Neural cell (in vitro differentiated cells): Measurements from ENCODE around the gene WIPI1. TPM values are rescaled to one million over a fixed set of nuclear protein-coding genes. Genes with fewer than 3 reads are reported as not detected.

Experiments
- H2AFZ ChIP-seq: fragments of 200-600, 300-800 bp; sonication (generic), shearing (Covaris generic); 2 replicates; pipeline ENCODE4 v1.6.0; 2014; ENCODE audit warnings: low read depth, mild to moderate bottlenecking, antibody characterized with exemption, low read length, moderate library complexity
- H3F3A ChIP-seq: fragments of 200-600 bp; shearing (Covaris generic); 2 replicates; pipeline ENCODE4 v1.6.1; 2016; ENCODE audit warnings: mild to moderate bottlenecking, moderate library complexity, mixed read lengths, antibody characterized with exemption, low read length; ENCODE audit not compliant: insufficient read depth, poor library complexity, severe bottlenecking
- H3K27ac ChIP-seq: fragments of 200-600, 300-800 bp; sonication (generic), shearing (Covaris generic); 2 replicates; pipeline ENCODE4 v1.5.1; 2014; ENCODE audit warnings: mild to moderate bottlenecking, low read length, moderate library complexity
- H3K27me3 ChIP-seq: fragments of 300-800, 200-600 bp; sonication (generic), shearing (Covaris generic); 2 replicates; pipeline ENCODE4 v1.6.0; 2014; ENCODE audit warnings: mild to moderate bottlenecking, low read depth, low read length, moderate library complexity; ENCODE audit not compliant: insufficient read depth
- H3K36me3 ChIP-seq: fragments of 300-800, 200-600 bp; sonication (generic), shearing (Covaris generic); 2 replicates; pipeline ENCODE4 v1.5.1; 2014; ENCODE audit warnings: mild to moderate bottlenecking, antibody characterized with exemption, low read length, moderate library complexity; ENCODE audit not compliant: insufficient read depth
- H3K4me2 ChIP-seq: fragments of 300-800, 200-600 bp; sonication (generic), shearing (Covaris generic); 2 replicates; pipeline ENCODE4 v1.6.0; 2014; ENCODE audit warnings: mild to moderate bottlenecking, low read length
- H3K4me3 ChIP-seq: fragments of 300-800, 200-600 bp; sonication (generic), shearing (Covaris generic); 2 replicates; pipeline ENCODE4 v1.5.1; 2014; ENCODE audit warnings: mild to moderate bottlenecking, low read length, moderate library complexity
- H3K79me2 ChIP-seq: fragments of 200-600 bp; shearing (Covaris generic); replicated peaks from 2 replicates; pipeline ENCODE4 v1.6.0; 2014; ENCODE audit warnings: mild to moderate bottlenecking, low read length, moderate library complexity; ENCODE audit not compliant: insufficient read depth
- H3K9ac ChIP-seq: fragments of 300-800, 200-600 bp; sonication (generic), shearing (Covaris generic); 2 replicates; pipeline ENCODE4 v1.6.1; 2016; ENCODE audit warnings: mild to moderate bottlenecking, low read length, mixed read lengths
- H3K9me2 ChIP-seq: fragments of 200-600 bp; shearing (Covaris generic); 2 replicates; pipeline ENCODE4 v1.6.1; 2016; ENCODE audit warnings: mild to moderate bottlenecking, low read length, mixed read lengths; ENCODE audit not compliant: insufficient read depth
- H3K9me3 ChIP-seq: fragments of 200-600, 300-800 bp; sonication (generic), shearing (Covaris generic); 2 replicates; pipeline ENCODE4 v1.6.1; 2016; ENCODE audit warnings: mild to moderate bottlenecking, mixed run types, low read length, moderate library complexity, mixed read lengths
- H4K20me1 ChIP-seq: fragments of 200-600 bp; shearing (Covaris generic); 2 replicates; pipeline ENCODE4 v1.6.1; 2016; ENCODE audit warnings: mild to moderate bottlenecking, mixed run types; ENCODE audit not compliant: insufficient read depth
- EP300 ChIP-seq: fragments of 450-650 bp; conservative IDR thresholded peaks from 2 replicates; pipeline ENCODE4 v1.6.1; 2014; ENCODE audit warnings: antibody characterized with exemption, mild to moderate bottlenecking, moderate library complexity; ENCODE audit not compliant: poor library complexity, severe bottlenecking
- EZH2 ChIP-seq: fragments of 200-600, 300-800 bp; shearing (Covaris generic), sonication (generic); IDR thresholded peaks from 2 replicates; pipeline ENCODE4 v1.6.1; 2014; ENCODE audit warnings: antibody characterized with exemption, low read length, borderline replicate concordance, mild to moderate bottlenecking; ENCODE audit not compliant: insufficient read depth, poor library complexity, severe bottlenecking
- MXI1 ChIP-seq: fragments of 450-650 bp; conservative IDR thresholded peaks from 2 replicates; pipeline ENCODE4 v1.6.1; 2014; ENCODE audit warnings: antibody characterized with exemption, mild to moderate bottlenecking; ENCODE audit not compliant: poor library complexity, severe bottlenecking
- POLR2AphosphoS5 ChIP-seq: IDR thresholded peaks from 2 replicates; pipeline ENCODE4 v1.6.1; 2012
- RAD21 ChIP-seq: fragments of 450-650 bp; conservative IDR thresholded peaks from 2 replicates; pipeline ENCODE4 v1.6.1; 2014; ENCODE audit warnings: antibody characterized with exemption, mild to moderate bottlenecking, moderate library complexity
- REST ChIP-seq: IDR thresholded peaks from 2 replicates; pipeline ENCODE4 v1.6.1; 2012; ENCODE audit warnings: borderline replicate concordance
- SMC3 ChIP-seq: fragments of 450-650 bp; conservative IDR thresholded peaks from 2 replicates; pipeline ENCODE4 v1.6.1; 2014; ENCODE audit warnings: antibody characterized with exemption, mild to moderate bottlenecking, moderate library complexity; ENCODE audit not compliant: poor library complexity
- TAF1 ChIP-seq: IDR thresholded peaks from 2 replicates; pipeline ENCODE4 v1.6.1; 2012; ENCODE audit warnings: low read depth
- polyA plus RNA-seq: library from polyadenylated mRNA; depleted of rRNA; stranded (reverse); fragments of >200 nt; gene quantifications from 2 replicates; pipeline ENCODE4 v1.2.3, GENCODE V29; 2014
- TF ChIP-seq, protein P1 (sequence below): fragments of 450-650 bp; IDR thresholded peaks from 2 replicates; pipeline ENCODE4 v1.5.1; 2014; ENCODE audit warnings: antibody characterized with exemption, mild to moderate bottlenecking, moderate library complexity; ENCODE audit not compliant: poor library complexity, severe bottlenecking

The WIPI1 gene
- polyA plus RNA-seq, 1 donor from 2014 or later, result 17.8 TPM

- Histone ChIP-seq H3K9me3 (no peaks in the 10 kb centered on the region), H3K9me2 (no peaks in the 10 kb centered on the region), H4K20me1 (no peaks in the 10 kb centered on the region), H3K4me3 (no peak overlapping the region), H3K79me2 (no peaks in the 10 kb centered on the region), H3K36me3 (no peaks in the 10 kb centered on the region), H3F3A (no peaks in the 10 kb centered on the region), H3K27ac (no peak overlapping the region), H3K4me2 (no peak overlapping the region), H3K27me3 (no peaks in the 10 kb centered on the region), H3K9ac (no peak overlapping the region), H2AFZ (no peak overlapping the region)
- TF ChIP-seq POLR2AphosphoS5, result no peak
Measured at GRCh38 chr17:68384471-68384870, 72.8 kb downstream of the WIPI1 start.

- Histone ChIP-seq H3K4me3 (no peak overlapping the region), H4K20me1 (no peaks in the 10 kb centered on the region), H2AFZ (no peak overlapping the region), H3K4me2 (no peak overlapping the region), H3K36me3 (no peaks in the 10 kb centered on the region), H3K9me3 (no peaks in the 10 kb centered on the region), H3K27ac (no peak overlapping the region), H3K9me2 (no peaks in the 10 kb centered on the region), H3F3A (no peaks in the 10 kb centered on the region), H3K9ac (no peak overlapping the region), H3K79me2 (no peaks in the 10 kb centered on the region), H3K27me3 (no peaks in the 10 kb centered on the region)
- no peak for TF ChIP-seq POLR2AphosphoS5
- no peak for TF ChIP-seq MXI1
- no peak for TF ChIP-seq REST
- TF ChIP-seq TAF1, result no peak
Measured at GRCh38 chr17:68383443-68384321, 73.6 kb downstream of the WIPI1 start.

DNA sequence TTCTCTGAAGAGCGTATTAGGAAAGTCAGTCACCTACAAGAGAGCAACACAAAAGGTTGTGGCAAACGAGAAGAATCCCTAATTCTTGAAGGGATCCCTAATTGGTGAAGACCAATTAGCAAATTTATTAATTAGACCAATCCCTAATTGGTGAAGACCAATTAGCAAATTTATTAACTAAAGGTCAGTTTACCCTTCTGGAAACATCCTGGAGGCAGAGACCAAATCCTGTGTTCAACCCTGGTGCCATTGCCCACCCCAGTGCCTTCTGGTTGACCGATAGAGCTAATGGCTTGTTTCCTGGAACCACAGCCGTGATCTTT lies 74.2 kb downstream of the WIPI1 start:
- Histone ChIP-seq H3F3A (no peaks in the 10 kb centered on the region), H3K79me2 (no peaks in the 10 kb centered on the region), H3K4me3 (no peak overlapping the region), H2AFZ (no peak overlapping the region), H3K27me3 (no peaks in the 10 kb centered on the region), H3K9ac (no peak overlapping the region), H3K9me2 (no peaks in the 10 kb centered on the region), H3K4me2 (no peak overlapping the region), H3K9me3 (no peaks in the 10 kb centered on the region), H4K20me1 (no peaks in the 10 kb centered on the region), H3K36me3 (no peaks in the 10 kb centered on the region), H3K27ac (no peak overlapping the region)
- no peak for TF ChIP-seq EZH2
- TF ChIP-seq REST, result no peak
- TF ChIP-seq POLR2AphosphoS5, result no peak
- TF ChIP-seq SMC3, result no peak
- TF ChIP-seq TAF1, result no peak
- no peak for TF ChIP-seq EP300
- TF ChIP-seq RAD21, result no peak
- TF ChIP-seq MXI1, result no peak
- TF ChIP-seq, protein P1, sequence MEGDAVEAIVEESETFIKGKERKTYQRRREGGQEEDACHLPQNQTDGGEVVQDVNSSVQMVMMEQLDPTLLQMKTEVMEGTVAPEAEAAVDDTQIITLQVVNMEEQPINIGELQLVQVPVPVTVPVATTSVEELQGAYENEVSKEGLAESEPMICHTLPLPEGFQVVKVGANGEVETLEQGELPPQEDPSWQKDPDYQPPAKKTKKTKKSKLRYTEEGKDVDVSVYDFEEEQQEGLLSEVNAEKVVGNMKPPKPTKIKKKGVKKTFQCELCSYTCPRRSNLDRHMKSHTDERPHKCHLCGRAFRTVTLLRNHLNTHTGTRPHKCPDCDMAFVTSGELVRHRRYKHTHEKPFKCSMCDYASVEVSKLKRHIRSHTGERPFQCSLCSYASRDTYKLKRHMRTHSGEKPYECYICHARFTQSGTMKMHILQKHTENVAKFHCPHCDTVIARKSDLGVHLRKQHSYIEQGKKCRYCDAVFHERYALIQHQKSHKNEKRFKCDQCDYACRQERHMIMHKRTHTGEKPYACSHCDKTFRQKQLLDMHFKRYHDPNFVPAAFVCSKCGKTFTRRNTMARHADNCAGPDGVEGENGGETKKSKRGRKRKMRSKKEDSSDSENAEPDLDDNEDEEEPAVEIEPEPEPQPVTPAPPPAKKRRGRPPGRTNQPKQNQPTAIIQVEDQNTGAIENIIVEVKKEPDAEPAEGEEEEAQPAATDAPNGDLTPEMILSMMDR, result no peak
